DOHH2 (cell line): ENCODE measurements around the gene SPATA25.

ENCODE experiments used
- H3F3A ChIP-seq: fragments of 200-600 bp; sonication (generic), shearing (Covaris generic); 2 replicates; pipeline ENCODE4 v1.6.0; 2016; ENCODE audit warnings: antibody characterized with exemption, mild to moderate bottlenecking; ENCODE audit not compliant: control insufficient read depth, insufficient read depth
- H3K27ac ChIP-seq: fragments of 200-600 bp; sonication (generic); 2 replicates; pipeline ENCODE4 v1.5.1; 2014; ENCODE audit warnings: low read depth, mild to moderate bottlenecking, low read length, moderate library complexity
- H3K27me3 ChIP-seq: fragments of 200-600 bp; sonication (generic); 2 replicates; pipeline ENCODE4 v1.6.1; 2014; ENCODE audit warnings: mild to moderate bottlenecking, low read length, mixed read lengths; ENCODE audit not compliant: control insufficient read depth
- H3K36me3 ChIP-seq: fragments of 200-600 bp; sonication (generic); 2 replicates; pipeline ENCODE4 v1.6.1; 2014; ENCODE audit warnings: mild to moderate bottlenecking, low read length, moderate library complexity, mixed read lengths; ENCODE audit not compliant: control insufficient read depth
- H3K4me1 ChIP-seq: fragments of 200-600 bp; sonication (generic); 2 replicates; pipeline ENCODE4 v1.6.1; 2014; ENCODE audit warnings: mild to moderate bottlenecking, low read length, mixed read lengths; ENCODE audit not compliant: control insufficient read depth
- H3K4me2 ChIP-seq: fragments of 200-600 bp; sonication (generic); 2 replicates; pipeline ENCODE4 v1.6.0; 2014; ENCODE audit warnings: mild to moderate bottlenecking, low read length, moderate library complexity
- H3K4me3 ChIP-seq: fragments of 200-600 bp; sonication (generic); 2 replicates; pipeline ENCODE4 v1.5.1; 2014; ENCODE audit warnings: mild to moderate bottlenecking, low read length, mixed read lengths
- H3K79me2 ChIP-seq: fragments of 200-600 bp; sonication (generic); 2 replicates; pipeline ENCODE4 v1.6.1; 2014; ENCODE audit warnings: mild to moderate bottlenecking, low read length, mixed read lengths; ENCODE audit not compliant: control insufficient read depth
- H3K9me2 ChIP-seq: fragments of 200-600 bp; sonication (generic); replicated peaks from 2 replicates; pipeline ENCODE4 v1.6.1; 2014; ENCODE audit warnings: mild to moderate bottlenecking, low read length, mixed read lengths; ENCODE audit not compliant: control insufficient read depth
- H3K9me3 ChIP-seq: fragments of 200-600 bp; sonication (generic); 2 replicates; pipeline ENCODE4 v1.6.1; 2014; ENCODE audit warnings: antibody characterized with exemption, low read length, mixed read lengths; ENCODE audit not compliant: control insufficient read depth, insufficient read depth
- H4K20me1 ChIP-seq: fragments of 200-600 bp; sonication (generic); 2 replicates; pipeline ENCODE4 v1.6.0; 2014; ENCODE audit warnings: low read depth, mild to moderate bottlenecking, antibody characterized with exemption, low read length, moderate library complexity; ENCODE audit not compliant: control insufficient read depth, insufficient read depth
- CTCF ChIP-seq: fragments of 200-600 bp; sonication (generic); IDR thresholded peaks from one replicate; pipeline ENCODE4 v1.5.1; 2014; ENCODE audit warnings: antibody characterized with exemption, mild to moderate bottlenecking, low read depth, low read length; ENCODE audit not compliant: poor library complexity, severe bottlenecking
- EZH2phosphoT487 ChIP-seq: fragments of 200-600 bp; sonication (generic); IDR thresholded peaks from 2 replicates; pipeline ENCODE4 v1.6.1; 2017; ENCODE audit warnings: borderline replicate concordance, mild to moderate bottlenecking, antibody characterized with exemption, low read length, moderate library complexity, mixed read lengths

Gene SPATA25

GRCh38 chr20:45908084-45908483 is 20.7 kb upstream of the SPATA25 start:
- Histone ChIP-seq H3K27ac (no peak overlapping the region), H3F3A (no peaks in the 10 kb centered on the region), H3K36me3 (no peaks in the 10 kb centered on the region), H3K27me3 (peaks cover 12% of the 10 kb centered on the region), H3K79me2 (no peaks in the 10 kb centered on the region), H3K4me2 (no peak overlapping the region), H3K4me1 (peaks cover 16% of the 10 kb centered on the region), H3K4me3 (no peak overlapping the region), H3K9me3 (no peaks in the 10 kb centered on the region), H3K9me2 (no peaks in the 10 kb centered on the region), H4K20me1 (no peaks in the 10 kb centered on the region)
- TF ChIP-seq CTCF (no peak), EZH2phosphoT487 (no peak)

GRCh38 chr20:45907219-45907948 is 20.0 kb upstream of the SPATA25 start:
- H3K4me3 ChIP-seq = no peak overlapping the region
- TF ChIP-seq EZH2phosphoT487 (no peak), CTCF (no peak)
- peaks cover 21% of the 10 kb centered on the region for H3K4me1 ChIP-seq
- no peaks in the 10 kb centered on the region for H3K36me3 ChIP-seq
- H4K20me1 ChIP-seq = no peaks in the 10 kb centered on the region
- H3K27ac ChIP-seq = no peak overlapping the region
- H3F3A ChIP-seq = no peaks in the 10 kb centered on the region
- no peaks in the 10 kb centered on the region for H3K9me3 ChIP-seq
- no peak overlapping the region for H3K4me2 ChIP-seq
- H3K9me2 ChIP-seq = no peaks in the 10 kb centered on the region
- peaks cover 10% of the 10 kb centered on the region for H3K27me3 ChIP-seq
- no peaks in the 10 kb centered on the region for H3K79me2 ChIP-seq

- Histone ChIP-seq H3K27me3 (no peaks in the 10 kb centered on the region), H3K9me3 (no peaks in the 10 kb centered on the region), H3F3A (no peaks in the 10 kb centered on the region), H3K27ac (no peak overlapping the region), H3K4me1 (peaks cover 20% of the 10 kb centered on the region), H3K4me3 (no peak overlapping the region), H3K9me2 (no peaks in the 10 kb centered on the region), H3K79me2 (no peaks in the 10 kb centered on the region), H3K36me3 (no peaks in the 10 kb centered on the region), H3K4me2 (no peak overlapping the region), H4K20me1 (no peaks in the 10 kb centered on the region)
- TF ChIP-seq EZH2phosphoT487 (no peak), CTCF (no peak)
These were observed 18.2 kb upstream of the SPATA25 start for GRCh38 chr20:45905505-45906079.
